Loucy (cell line): ENCODE data around the gene GBA2.

Source experiments
- H2AFZ ChIP-seq: fragments of 200-600 bp; sonication (generic); 2 replicates; pipeline ENCODE4 v1.6.0; 2016; ENCODE audit warnings: antibody characterized with exemption, mild to moderate bottlenecking, low read length, moderate library complexity
- H3F3A ChIP-seq: fragments of 200-600 bp; 2 replicates; pipeline ENCODE4 v1.6.0; 2016; ENCODE audit warnings: antibody characterized with exemption, low read depth, mild to moderate bottlenecking
- H3K27me3 ChIP-seq: fragments of 200-600 bp; sonication (generic); 2 replicates; pipeline ENCODE4 v1.6.1; 2014; ENCODE audit warnings: low read length, mild to moderate bottlenecking; ENCODE audit not compliant: insufficient read depth, poor library complexity, severe bottlenecking
- H3K36me3 ChIP-seq: fragments of 200-600 bp; sonication (generic); 2 replicates; pipeline ENCODE4 v1.6.1; 2016; ENCODE audit warnings: low read length; ENCODE audit not compliant: insufficient read depth
- H3K4me1 ChIP-seq: fragments of 200-600 bp; sonication (generic); 2 replicates; pipeline ENCODE4 v1.5.1; 2014; ENCODE audit warnings: low read length, mild to moderate bottlenecking; ENCODE audit not compliant: insufficient read depth, poor library complexity, severe bottlenecking
- H3K4me2 ChIP-seq: fragments of 200-600 bp; sonication (generic); 2 replicates; pipeline ENCODE4 v1.6.0; 2014; ENCODE audit warnings: antibody characterized with exemption, low read length, low read depth, mild to moderate bottlenecking; ENCODE audit not compliant: poor library complexity, severe bottlenecking
- H3K4me3 ChIP-seq: fragments of 200-600 bp; sonication (generic); 2 replicates; pipeline ENCODE4 v1.5.1; 2014; ENCODE audit warnings: low read length, mild to moderate bottlenecking, mixed read lengths; ENCODE audit not compliant: poor library complexity, severe bottlenecking
- H3K79me2 ChIP-seq: fragments of 200-600 bp; sonication (generic); 2 replicates; pipeline ENCODE4 v1.6.1; 2014; ENCODE audit warnings: low read length; ENCODE audit not compliant: insufficient read depth
- H3K9ac ChIP-seq: fragments of 200-600 bp; sonication (generic); 2 replicates; pipeline ENCODE4 v1.6.0; 2014; ENCODE audit warnings: mild to moderate bottlenecking, low read depth, low read length, moderate library complexity; ENCODE audit not compliant: poor library complexity, severe bottlenecking
- H3K9me2 ChIP-seq: fragments of 200-600 bp; sonication (generic); replicated peaks from 2 replicates; pipeline ENCODE4 v1.6.1; 2016; ENCODE audit warnings: low read depth, low read length, mixed read lengths
- H3K9me3 ChIP-seq: fragments of 200-600 bp; sonication (generic); 2 replicates; pipeline ENCODE4 v1.6.1; 2014; ENCODE audit warnings: mild to moderate bottlenecking, antibody characterized with exemption, low read length, low read depth; ENCODE audit not compliant: insufficient read depth
- H4K20me1 ChIP-seq: fragments of 200-600 bp; sonication (generic); 2 replicates; pipeline ENCODE4 v1.6.0; 2014; ENCODE audit warnings: antibody characterized with exemption, low read length, mild to moderate bottlenecking; ENCODE audit not compliant: insufficient read depth, poor library complexity, severe bottlenecking
- CTCF ChIP-seq: fragments of 200-600 bp; sonication (generic); conservative IDR thresholded peaks from 2 replicates; pipeline ENCODE4 v1.5.1; 2014; ENCODE audit warnings: mild to moderate bottlenecking, antibody characterized with exemption, low read length
- EZH2phosphoT487 ChIP-seq: fragments of 200-600 bp; IDR thresholded peaks from 2 replicates; pipeline ENCODE4 v1.6.1; 2018; ENCODE audit warnings: antibody characterized with exemption, mild to moderate bottlenecking, moderate library complexity, borderline replicate concordance

Gene GBA2

GRCh38 chr9:35763181-35763580, 14.2 kb upstream of the GBA2 start:
- Histone ChIP-seq H3K36me3 (no peaks in the 10 kb centered on the region), H3K79me2 (peaks cover 65% of the 10 kb centered on the region), H3K9me2 (no peaks in the 10 kb centered on the region), H2AFZ (no peak overlapping the region), H3K4me2 (no peak overlapping the region), H3K9me3 (no peaks in the 10 kb centered on the region), H3K9ac (no peak overlapping the region), H3K27me3 (no peaks in the 10 kb centered on the region), H4K20me1 (peaks cover 22% of the 10 kb centered on the region), H3K4me1 (peaks cover 29% of the 10 kb centered on the region), H3K4me3 (no peak overlapping the region), H3F3A (no peaks in the 10 kb centered on the region)
- TF ChIP-seq EZH2phosphoT487 (no peak), CTCF (no peak)

GRCh38 chr9:35760651-35761050, 11.6 kb upstream of the GBA2 start:
- no peaks in the 10 kb centered on the region for H3K36me3 ChIP-seq
- H3K27me3 ChIP-seq = no peaks in the 10 kb centered on the region
- no peaks in the 10 kb centered on the region for H3K9me2 ChIP-seq
- no peak for TF ChIP-seq CTCF
- TF ChIP-seq EZH2phosphoT487 = no peak
- H3K4me3 ChIP-seq = no peak overlapping the region
- H2AFZ ChIP-seq = no peak overlapping the region
- peak overlapping the region; percentile 22 for H3K4me2 ChIP-seq
- H3K9me3 ChIP-seq = no peaks in the 10 kb centered on the region
- peaks cover 16% of the 10 kb centered on the region for H4K20me1 ChIP-seq
- peaks cover 44% of the 10 kb centered on the region for H3K4me1 ChIP-seq
- H3F3A ChIP-seq = no peaks in the 10 kb centered on the region
- no peak overlapping the region for H3K9ac ChIP-seq
- H3K79me2 ChIP-seq = peaks cover 66% of the 10 kb centered on the region

GRCh38 chr9:35759795-35760194, 10.8 kb upstream of the GBA2 start:
- H3K4me1 ChIP-seq = peaks cover 44% of the 10 kb centered on the region
- peaks cover 16% of the 10 kb centered on the region for H4K20me1 ChIP-seq

More at GRCh38 chr9:35759795-35760194, 10.8 kb upstream of the GBA2 start:
- no peak overlapping the region for H3K4me3 ChIP-seq
- no peaks in the 10 kb centered on the region for H3K9me3 ChIP-seq
- no peak overlapping the region for H2AFZ ChIP-seq
- TF ChIP-seq CTCF (no peak; the same call in 1 of the 2 replicates), EZH2phosphoT487 (no peak)
- no peak overlapping the region for H3K9ac ChIP-seq
- H3K27me3 ChIP-seq = no peaks in the 10 kb centered on the region
- peaks cover 59% of the 10 kb centered on the region for H3K79me2 ChIP-seq
- H3K36me3 ChIP-seq = no peaks in the 10 kb centered on the region
- no peaks in the 10 kb centered on the region for H3K9me2 ChIP-seq
- H3K4me2 ChIP-seq = peak overlapping the region; percentile 22
- H3F3A ChIP-seq = no peaks in the 10 kb centered on the region
